Sigmoid colon (tissue), 7 donors: Measurements from ENCODE around the gene ZFP36L2. TPM values are rescaled to one million over a fixed set of nuclear protein-coding genes. Genes with fewer than 3 reads are reported as not detected.
A peak's percentile ranks its signal among the peaks of the same experiment; 100 is the strongest.

Experiments
- DNase-seq: peaks from one replicate; pipeline ENCODE4 v3.0.0-alpha.2; 2019
- H3K27ac ChIP-seq, 4 donors: fragments of 200-600 bp; sonication (generic); one replicate each; pipeline ENCODE4 v1.5.1; 2016 to 2019; ENCODE audit warnings: mild to moderate bottlenecking in 1 of 4
- H3K27me3 ChIP-seq, 3 donors: fragments of 200-600 bp; sonication (generic); one replicate each; pipeline ENCODE4 v1.5.1; 2019; ENCODE audit warnings: mild to moderate bottlenecking in 1 of 3
- H3K36me3 ChIP-seq, 4 donors: fragments of 200-600 bp; sonication (generic); one replicate each; pipeline ENCODE4 v1.5.1; 2016 to 2019
- H3K4me1 ChIP-seq, 4 donors: fragments of 200-600 bp; sonication (generic); one replicate each; pipeline ENCODE4 v1.5.1; 2017 to 2019
- H3K4me3 ChIP-seq, 4 donors: fragments of 200-600 bp; sonication (generic); one replicate each; pipeline ENCODE4 v1.5.1; 2017 to 2019; ENCODE audit warnings: mild to moderate bottlenecking in 2 of 4, moderate library complexity in 1 of 4
- H3K9me3 ChIP-seq, 4 donors: fragments of 200-600 bp in 3 of 4; sonication (generic) in 3 of 4; one replicate each; pipeline versions ENCODE4 v1.5.1 to v1.6.1; 2013 to 2019
- CTCF ChIP-seq, 4 experiments: fragments of 450-650 bp in 3 of 4; fragments of 200-600 bp in 1 of 4; IDR thresholded peaks; one replicate each; pipeline ENCODE4 v1.5.1; 2016 to 2019; ENCODE audit warnings: antibody characterized with exemption in 4 of 4, mild to moderate bottlenecking in 3 of 4, moderate library complexity in 2 of 4
- EP300 ChIP-seq, 4 donors: sonication (generic); formaldehyde crosslinking; IDR thresholded peaks; one replicate each; pipeline ENCODE4 v1.6.1; 2017; ENCODE audit warnings: antibody characterized with exemption in 4 of 4
- POLR2A ChIP-seq, 2 donors: fragments of 450-650 bp; IDR thresholded peaks; one replicate each; pipeline ENCODE4 v1.6.1; 2016; ENCODE audit warnings: antibody characterized with exemption in 2 of 2, mild to moderate bottlenecking in 2 of 2, moderate library complexity in 2 of 2
- POLR2AphosphoS5 ChIP-seq, 4 donors: sonication (generic); formaldehyde crosslinking; IDR thresholded peaks; one replicate each; pipeline ENCODE4 v1.6.1; 2017; ENCODE audit warnings: antibody characterized with exemption in 4 of 4
- WGBS, 2 donors: extraction: QIAGEN DNeasy Blood & Tissue Kit; methylation state at CpG; one replicate each; pipeline ENCODE4 v1.1.7; 2013; 5-methylcytosine and 5-hydroxymethylcytosine counted together
- intact Hi-C: fragments of 100-400 bp; cut with DNase I; formaldehyde crosslinking; loops from one replicate; pipeline ENCODE4 v1.15.1; 2023
- polyA plus RNA-seq, 3 donors: library from polyadenylated mRNA; stranded (reverse); fragments of 200-250 nt; gene quantifications; one replicate each; pipeline ENCODE4 v1.2.3, GENCODE V29; 2013
- total RNA-seq, 4 donors: library from RNA; depleted of rRNA; stranded (reverse); fragments of >200 nt; gene quantifications; one replicate each; pipeline ENCODE4 v1.1.0, GENCODE V29; 2016
- donor health status: healthy with polysubstance abuse.
- donor health status: Bipolar disorder and iron deficiency.
- donor health status: healthy.

The ZFP36L2 gene
- total and polyA plus RNA-seq, 7 donors: 59.8 to 120 (median 97.3) TPM

- Histone ChIP-seq H3K36me3 (no peaks in the 10 kb centered on the region), H3K9me3 (no peaks in the 10 kb centered on the region), H3K4me3 (no peak overlapping the region), H3K4me1 (peaks cover 0 to 79% (median 58%) of the 10 kb centered on the region in 4 donors), H3K27me3 (no peaks in the 10 kb centered on the region), H3K27ac (peak overlapping the region; percentile 65 to 87 (median 83))
- DNase-seq: no peak
- intact Hi-C loops: no loop called here
- 90 to 94% methylated on average over 4 of the region's 4 CpGs for WGBS, 2 donors
- no peak for TF ChIP-seq EP300 (IDR thresholded peaks at IDR 0.05)
These were observed 44.7 kb upstream of the ZFP36L2 start for GRCh38 chr2:43270930-43271615.

GRCh38 chr2:43270461-43270860 lies 44.1 kb upstream of the ZFP36L2 start:
- Histone ChIP-seq H3K4me1 (peaks cover 0 to 79% (median 58%) of the 10 kb centered on the region in 4 donors), H3K4me3 (no peak overlapping the region), H3K36me3 (no peaks in the 10 kb centered on the region), H3K27ac (peak overlapping the region; percentile 65 to 87 (median 83)), H3K27me3 (no peaks in the 10 kb centered on the region), H3K9me3 (no peaks in the 10 kb centered on the region)
- DNase-seq: no peak
- intact Hi-C loops: no loop called here
- 90 to 92% methylated on average over 2 of the region's 2 CpGs for WGBS, 2 donors
- TF ChIP-seq POLR2AphosphoS5 (IDR thresholded peaks at IDR 0.05): no peak
- no peak for TF ChIP-seq EP300 (IDR thresholded peaks at IDR 0.05)
- no peak for TF ChIP-seq CTCF (IDR thresholded peaks at IDR 0.05)
- no peak for TF ChIP-seq POLR2A (IDR thresholded peaks at IDR 0.05)

GRCh38 chr2:43269706-43270105 lies 43.3 kb upstream of the ZFP36L2 start:
- H3K4me1 ChIP-seq: peaks cover 0 to 82% (median 63%) of the 10 kb centered on the region in 4 donors
- intact Hi-C loops: no loop called here
- no peak overlapping the region for H3K4me3 ChIP-seq
- H3K27me3 ChIP-seq: no peaks in the 10 kb centered on the region
- TF ChIP-seq CTCF (IDR thresholded peaks at IDR 0.05) (no peak), EP300 (IDR thresholded peaks at IDR 0.05) (no peak), POLR2AphosphoS5 (IDR thresholded peaks at IDR 0.05) (peak in 3 of 4 donors; percentile 36 to 59 (median 56)), POLR2A (IDR thresholded peaks at IDR 0.05) (no peak)
- H3K9me3 ChIP-seq: no peaks in the 10 kb centered on the region
- peak; percentile 92 for DNase-seq
- H3K36me3 ChIP-seq: no peaks in the 10 kb centered on the region
- 33 to 53% methylated on average over 3 of the region's 3 CpGs for WGBS, 2 donors
- peak overlapping the region; percentile 65 to 87 (median 83) for H3K27ac ChIP-seq

- Histone ChIP-seq H3K4me1 (peaks cover 0 to 83% (median 68%) of the 10 kb centered on the region in 4 donors), H3K9me3 (no peaks in the 10 kb centered on the region), H3K36me3 (no peaks in the 10 kb centered on the region), H3K4me3 (no peak overlapping the region), H3K27ac (peak overlapping the region; percentile 65 to 87 (median 83)), H3K27me3 (no peaks in the 10 kb centered on the region)
- intact Hi-C loops: no loop called here
- TF ChIP-seq EP300 (IDR thresholded peaks at IDR 0.05) (peak in 2 of 4 donors; percentile 4 to 32), CTCF (IDR thresholded peaks at IDR 0.05) (no peak), POLR2A (IDR thresholded peaks at IDR 0.05) (no peak), POLR2AphosphoS5 (IDR thresholded peaks at IDR 0.05) (peak; percentile 45 to 79 (median 64))
- WGBS, 2 donors: 75 to 87% methylated on average over 14 of the region's 14 CpGs
- peak; percentile 94 for DNase-seq
These were observed 42.7 kb upstream of the ZFP36L2 start for GRCh38 chr2:43269074-43269572.

- Histone ChIP-seq H3K4me1 (peaks cover 0 to 83% (median 71%) of the 10 kb centered on the region in 4 donors), H3K27me3 (no peaks in the 10 kb centered on the region), H3K4me3 (no peak overlapping the region), H3K27ac (peak overlapping the region; percentile 65 to 87 (median 83)), H3K9me3 (no peaks in the 10 kb centered on the region), H3K36me3 (no peaks in the 10 kb centered on the region)
- 87 to 88% methylated on average over 10 of the region's 10 CpGs for WGBS, 2 donors
- TF ChIP-seq POLR2A (IDR thresholded peaks at IDR 0.05) (no peak), CTCF (IDR thresholded peaks at IDR 0.05) (no peak), POLR2AphosphoS5 (IDR thresholded peaks at IDR 0.05) (no peak), EP300 (IDR thresholded peaks at IDR 0.05) (no peak)
- intact Hi-C loops: no loop called here
- DNase-seq: peak; percentile 66
These were observed 41.9 kb upstream of the ZFP36L2 start for GRCh38 chr2:43268066-43268953.
